K562 (cell line): Measurements from ENCODE around the gene EIF3K. TPM values are rescaled to one million over a fixed set of nuclear protein-coding genes. Genes with fewer than 3 reads are reported as not detected.

Experiments used
- ATF7 ChIP-seq: fragments of 450-650 bp; IDR thresholded peaks from 2 replicates; pipeline ENCODE4 v1.7.1; 2014; ENCODE audit warnings: mild to moderate bottlenecking, moderate library complexity
- CXXC5 ChIP-seq: fragments of 250-450 bp; sonication (Bioruptor Pico); IDR thresholded peaks from 2 replicates; pipeline ENCODE4 v1.8.0; 2022; ENCODE audit warnings: inconsistent platforms, mild to moderate bottlenecking, moderate library complexity
- ERF ChIP-seq: fragments of 450-650 bp; formaldehyde crosslinking; IDR thresholded peaks from 2 replicates; pipeline ENCODE4 v1.4.0; 2020; ENCODE audit warnings: mild to moderate bottlenecking, mixed read lengths
- ESRRA ChIP-seq: fragments of 450-650 bp; IDR thresholded peaks from 2 replicates; pipeline ENCODE4 v1.6.1; 2014; ENCODE audit warnings: low read depth, mild to moderate bottlenecking, moderate library complexity, borderline replicate concordance
- EWSR1 ChIP-seq: fragments of 450-650 bp; IDR thresholded peaks from 2 replicates; pipeline ENCODE4 v1.6.1; 2018; ENCODE audit warnings: borderline replicate concordance, mild to moderate bottlenecking, low read depth, moderate library complexity; ENCODE audit not compliant: partially characterized antibody
- GATAD2A ChIP-seq: fragments of 450-650 bp; IDR thresholded peaks from 2 replicates; pipeline ENCODE4 v1.6.1; 2017
- ILK ChIP-seq: fragments of 450-650 bp; IDR thresholded peaks from 2 replicates; pipeline ENCODE4 v1.6.1; 2016; ENCODE audit warnings: missing genetic modification characterization, low read depth, mild to moderate bottlenecking, missing compliant biosample characterization, moderate library complexity, borderline replicate concordance
- MIER1 ChIP-seq: fragments of 450-650 bp; IDR thresholded peaks from 2 replicates; pipeline ENCODE4 v1.6.1; 2016; ENCODE audit warnings: antibody characterized with exemption, mild to moderate bottlenecking, low read depth
- MYC ChIP-seq, 2 experiments: fragments of 250-450 bp in 1 of 2; sonication (Bioruptor Pico) in 1 of 2; IDR thresholded peaks; 2 replicates each; pipeline versions ENCODE4 v1.5.1 to v1.6.1; 2012 to 2021; ENCODE audit warnings: low read depth in 2 of 2, borderline replicate concordance in 1 of 2, improper control_type of control experiment in 1 of 2, low read length in 1 of 2, mild to moderate bottlenecking in 1 of 2, moderate library complexity in 1 of 2
- POLR3A ChIP-seq: IDR thresholded peaks from 2 replicates; pipeline ENCODE4 v1.6.1; 2011; ENCODE audit warnings: borderline replicate concordance, mild to moderate bottlenecking, moderate library complexity; ENCODE audit not compliant: insufficient read length, insufficient read depth; ENCODE audit errors: extremely low read depth
- PTRF ChIP-seq: fragments of 450-650 bp; IDR thresholded peaks from 2 replicates; pipeline ENCODE4 v1.6.1; 2016; ENCODE audit warnings: mild to moderate bottlenecking, missing genetic modification characterization, missing compliant biosample characterization
- RAD21 ChIP-seq, 2 experiments: fragments of 250-450 bp in 1 of 2; fragments of 450-650 bp in 1 of 2; sonication (Bioruptor Pico) in 1 of 2; formaldehyde crosslinking in 1 of 2; IDR thresholded peaks in 1 of 2; conservative IDR thresholded peaks in 1 of 2; 2 replicates each; pipeline versions ENCODE4 v1.4.0 to v1.8.0; 2020 to 2022; ENCODE audit warnings: mild to moderate bottlenecking in 2 of 2, moderate library complexity in 1 of 2
- XRCC4 ChIP-seq: IDR thresholded peaks from one replicate; pipeline ENCODE4 v1.6.1; 2011; ENCODE audit not compliant: insufficient read depth, insufficient read length; ENCODE audit errors: extremely low read depth
- ZBED1 ChIP-seq: IDR thresholded peaks from 2 replicates; pipeline ENCODE4 v1.6.1; 2014
- ZBTB1 ChIP-seq: sonication (generic); formaldehyde crosslinking; IDR thresholded peaks from 2 replicates; pipeline ENCODE4 v1.8.1; 2023; ENCODE audit warnings: missing genetic modification reagents, low read depth, mild to moderate bottlenecking, borderline replicate concordance
- ZNF197 ChIP-seq: fragments of 200-800 bp; sonication (Bioruptor generic); IDR thresholded peaks from 2 replicates; pipeline ENCODE4 v1.6.1; 2016; ENCODE audit warnings: low read depth, missing genetic modification characterization, missing compliant biosample characterization
- ZNF561 ChIP-seq: fragments of 450-650 bp; formaldehyde crosslinking; conservative IDR thresholded peaks from 2 replicates; pipeline ENCODE4 v1.4.0; 2020; ENCODE audit warnings: mild to moderate bottlenecking, moderate library complexity
- ZNF766 ChIP-seq: fragments of 200-800 bp; sonication (Bioruptor generic); conservative IDR thresholded peaks from 2 replicates; pipeline ENCODE4 v1.6.1; 2016; ENCODE audit warnings: missing genetic modification characterization, missing compliant biosample characterization
- polyA plus RNA-seq, 8 experiments: library from polyadenylated mRNA; depleted of rRNA in 4 of 8; stranded (reverse) in 5 of 8; unstranded in 3 of 8; fragments of >200 nt; fragmentation: Nextera tagmentation in 2 of 8; fragmentation: Illumina TruSeq in 1 of 8; extraction: Ambion mirVana in 2 of 8; extraction: Trizol in 1 of 8; gene quantifications; 2 replicates each; pipeline versions ENCODE4 v1.2.1 to v1.2.3, GENCODE V29; 2011 to 2014; ENCODE audit warnings: inconsistent platforms in 1 of 8, missing spikeins in 1 of 8
- total RNA-seq, 7 experiments: library from RNA; depleted of rRNA in 6 of 7; stranded (reverse); fragments of >200 nt in 6 of 7; fragmentation: Illumina TruSeq in 2 of 7; extraction: Trizol in 2 of 7; gene quantifications; 2 replicates each; pipeline versions ENCODE4 v1.2.1 to v1.2.3, GENCODE V29; 2011 to 2021; ENCODE audit warnings: low replicate concordance in 1 of 7
- TF ChIP-seq, protein P1 (sequence below): fragments of 450-650 bp; IDR thresholded peaks from 2 replicates; pipeline ENCODE4 v1.6.1; 2017; ENCODE audit warnings: antibody characterized with exemption, mild to moderate bottlenecking
- TF ChIP-seq, protein P2 (sequence below): sonication (generic); formaldehyde crosslinking; IDR thresholded peaks from 2 replicates; pipeline ENCODE4 v1.8.1; 2023; ENCODE audit warnings: mild to moderate bottlenecking, missing genetic modification reagents
- TF ChIP-seq, protein P3 (sequence below), 2 experiments: fragments of 450-650 bp in 1 of 2; sonication (generic) in 1 of 2; formaldehyde crosslinking; conservative IDR thresholded peaks; 2 replicates each; pipeline versions ENCODE4 v1.4.0 to v1.8.1; 2020 to 2022; ENCODE audit warnings: mild to moderate bottlenecking in 1 of 2, missing genetic modification reagents in 1 of 2
- TF ChIP-seq, protein P4 (sequence below): fragments of 250-450 bp; sonication (Bioruptor Pico); IDR thresholded peaks from 2 replicates; pipeline ENCODE4 v1.6.1; 2021; ENCODE audit warnings: mild to moderate bottlenecking

EIF3K gene
- total and polyA plus RNA-seq, 9 of the 15 experiments (the other 6 are each of a cell fraction or from before 2014, with no cell fraction given), result 387 to 1,827 (median 733) TPM

DNA sequence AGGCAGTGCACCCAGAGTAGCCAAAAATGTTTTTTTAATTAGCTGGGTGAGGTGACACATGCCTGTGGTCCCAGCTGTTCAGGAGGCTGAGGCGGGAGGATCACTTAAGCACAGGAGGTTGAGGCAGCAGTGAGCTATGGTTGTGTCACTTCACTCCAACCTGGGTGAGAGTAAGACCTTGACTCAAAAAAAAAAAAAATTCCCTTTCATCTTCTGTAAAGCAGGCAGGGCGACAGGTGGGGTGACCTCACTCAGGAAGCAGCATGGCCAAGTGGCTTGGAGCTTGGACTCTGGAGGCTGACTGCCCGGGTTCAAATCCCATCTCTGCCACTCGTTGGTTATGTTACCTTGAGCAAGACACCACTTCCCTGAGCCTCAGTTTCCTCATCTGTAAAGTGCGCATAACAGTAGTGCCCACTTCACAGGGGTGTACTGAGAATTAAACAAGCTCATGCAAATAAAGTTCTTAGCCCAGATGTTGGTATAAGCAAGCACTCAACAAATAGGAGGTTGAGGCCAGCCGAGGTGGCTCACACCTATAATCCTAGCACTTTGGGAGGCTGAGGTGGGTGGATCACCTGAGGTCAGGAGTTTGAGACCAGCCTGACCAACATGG is 49.5 kb upstream of the EIF3K start (continued):
- TF ChIP-seq, protein P1, sequence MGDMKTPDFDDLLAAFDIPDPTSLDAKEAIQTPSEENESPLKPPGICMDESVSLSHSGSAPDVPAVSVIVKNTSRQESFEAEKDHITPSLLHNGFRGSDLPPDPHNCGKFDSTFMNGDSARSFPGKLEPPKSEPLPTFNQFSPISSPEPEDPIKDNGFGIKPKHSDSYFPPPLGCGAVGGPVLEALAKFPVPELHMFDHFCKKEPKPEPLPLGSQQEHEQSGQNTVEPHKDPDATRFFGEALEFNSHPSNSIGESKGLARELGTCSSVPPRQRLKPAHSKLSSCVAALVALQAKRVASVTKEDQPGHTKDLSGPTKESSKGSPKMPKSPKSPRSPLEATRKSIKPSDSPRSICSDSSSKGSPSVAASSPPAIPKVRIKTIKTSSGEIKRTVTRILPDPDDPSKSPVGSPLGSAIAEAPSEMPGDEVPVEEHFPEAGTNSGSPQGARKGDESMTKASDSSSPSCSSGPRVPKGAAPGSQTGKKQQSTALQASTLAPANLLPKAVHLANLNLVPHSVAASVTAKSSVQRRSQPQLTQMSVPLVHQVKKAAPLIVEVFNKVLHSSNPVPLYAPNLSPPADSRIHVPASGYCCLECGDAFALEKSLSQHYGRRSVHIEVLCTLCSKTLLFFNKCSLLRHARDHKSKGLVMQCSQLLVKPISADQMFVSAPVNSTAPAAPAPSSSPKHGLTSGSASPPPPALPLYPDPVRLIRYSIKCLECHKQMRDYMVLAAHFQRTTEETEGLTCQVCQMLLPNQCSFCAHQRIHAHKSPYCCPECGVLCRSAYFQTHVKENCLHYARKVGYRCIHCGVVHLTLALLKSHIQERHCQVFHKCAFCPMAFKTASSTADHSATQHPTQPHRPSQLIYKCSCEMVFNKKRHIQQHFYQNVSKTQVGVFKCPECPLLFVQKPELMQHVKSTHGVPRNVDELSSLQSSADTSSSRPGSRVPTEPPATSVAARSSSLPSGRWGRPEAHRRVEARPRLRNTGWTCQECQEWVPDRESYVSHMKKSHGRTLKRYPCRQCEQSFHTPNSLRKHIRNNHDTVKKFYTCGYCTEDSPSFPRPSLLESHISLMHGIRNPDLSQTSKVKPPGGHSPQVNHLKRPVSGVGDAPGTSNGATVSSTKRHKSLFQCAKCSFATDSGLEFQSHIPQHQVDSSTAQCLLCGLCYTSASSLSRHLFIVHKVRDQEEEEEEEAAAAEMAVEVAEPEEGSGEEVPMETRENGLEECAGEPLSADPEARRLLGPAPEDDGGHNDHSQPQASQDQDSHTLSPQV, result no peak
- TF ChIP-seq ZNF766 (CRISPR knock-in tag) (no peak), ESRRA (no peak), EWSR1 (no peak), ZNF561 (no peak), ATF7 (peak; percentile 28; the same call in 1 of the 2 replicates), MIER1 (no peak), PTRF (no peak), GATAD2A (no peak), ZNF197 (no peak), ILK (tag) (no peak), MYC (IDR thresholded peaks at IDR 0.05; ENCODE audit: low read depth, low read length) (no peak), MYC (CRISPR knock-in tag; IDR thresholded peaks at IDR 0.05; ENCODE audit: borderline replicate concordance, low read depth) (no peak), ERF (no peak), ZBED1 (no peak), XRCC4 (no peak), CXXC5 (CRISPR knock-in tag) (no peak), POLR3A (peak; percentile 41), RAD21 (CRISPR knock-in tag; conservative IDR thresholded peaks at IDR 0.05 in 1 of 2, IDR thresholded peaks at IDR 0.05 in 1 of 2) (no peak), ZBTB1 (no peak)
- TF ChIP-seq, protein P2, sequence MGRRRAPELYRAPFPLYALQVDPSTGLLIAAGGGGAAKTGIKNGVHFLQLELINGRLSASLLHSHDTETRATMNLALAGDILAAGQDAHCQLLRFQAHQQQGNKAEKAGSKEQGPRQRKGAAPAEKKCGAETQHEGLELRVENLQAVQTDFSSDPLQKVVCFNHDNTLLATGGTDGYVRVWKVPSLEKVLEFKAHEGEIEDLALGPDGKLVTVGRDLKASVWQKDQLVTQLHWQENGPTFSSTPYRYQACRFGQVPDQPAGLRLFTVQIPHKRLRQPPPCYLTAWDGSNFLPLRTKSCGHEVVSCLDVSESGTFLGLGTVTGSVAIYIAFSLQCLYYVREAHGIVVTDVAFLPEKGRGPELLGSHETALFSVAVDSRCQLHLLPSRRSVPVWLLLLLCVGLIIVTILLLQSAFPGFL (CRISPR knock-in tag), result no peak
- TF ChIP-seq, protein P3, sequence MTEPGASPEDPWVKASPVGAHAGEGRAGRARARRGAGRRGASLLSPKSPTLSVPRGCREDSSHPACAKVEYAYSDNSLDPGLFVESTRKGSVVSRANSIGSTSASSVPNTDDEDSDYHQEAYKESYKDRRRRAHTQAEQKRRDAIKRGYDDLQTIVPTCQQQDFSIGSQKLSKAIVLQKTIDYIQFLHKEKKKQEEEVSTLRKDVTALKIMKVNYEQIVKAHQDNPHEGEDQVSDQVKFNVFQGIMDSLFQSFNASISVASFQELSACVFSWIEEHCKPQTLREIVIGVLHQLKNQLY (CRISPR knock-in tag; conservative IDR thresholded peaks at IDR 0.05), result no peak
- TF ChIP-seq, protein P4, sequence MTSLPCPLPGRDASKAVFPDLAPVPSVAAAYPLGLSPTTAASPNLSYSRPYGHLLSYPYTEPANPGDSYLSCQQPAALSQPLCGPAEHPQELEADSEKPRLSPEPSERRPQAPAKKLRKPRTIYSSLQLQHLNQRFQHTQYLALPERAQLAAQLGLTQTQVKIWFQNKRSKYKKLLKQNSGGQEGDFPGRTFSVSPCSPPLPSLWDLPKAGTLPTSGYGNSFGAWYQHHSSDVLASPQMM (CRISPR knock-in tag), result no peak
